CD4-positive, alpha-beta T cell treated with Interleukin-6 for 4 hours (primary cell): ENCODE data around the gene ACTN2.
"Not testable (repeated sequence)": the region's sequence is repeated elsewhere in the genome, so short reads cannot be mapped to it uniquely, and the experiment has no call there.

Experiments
- DNase-seq: peaks from one replicate; pipeline ENCODE4 v3.0.0-alpha.2; 2020; ENCODE audit warnings: mixed read lengths

ACTN2 gene

DNA sequence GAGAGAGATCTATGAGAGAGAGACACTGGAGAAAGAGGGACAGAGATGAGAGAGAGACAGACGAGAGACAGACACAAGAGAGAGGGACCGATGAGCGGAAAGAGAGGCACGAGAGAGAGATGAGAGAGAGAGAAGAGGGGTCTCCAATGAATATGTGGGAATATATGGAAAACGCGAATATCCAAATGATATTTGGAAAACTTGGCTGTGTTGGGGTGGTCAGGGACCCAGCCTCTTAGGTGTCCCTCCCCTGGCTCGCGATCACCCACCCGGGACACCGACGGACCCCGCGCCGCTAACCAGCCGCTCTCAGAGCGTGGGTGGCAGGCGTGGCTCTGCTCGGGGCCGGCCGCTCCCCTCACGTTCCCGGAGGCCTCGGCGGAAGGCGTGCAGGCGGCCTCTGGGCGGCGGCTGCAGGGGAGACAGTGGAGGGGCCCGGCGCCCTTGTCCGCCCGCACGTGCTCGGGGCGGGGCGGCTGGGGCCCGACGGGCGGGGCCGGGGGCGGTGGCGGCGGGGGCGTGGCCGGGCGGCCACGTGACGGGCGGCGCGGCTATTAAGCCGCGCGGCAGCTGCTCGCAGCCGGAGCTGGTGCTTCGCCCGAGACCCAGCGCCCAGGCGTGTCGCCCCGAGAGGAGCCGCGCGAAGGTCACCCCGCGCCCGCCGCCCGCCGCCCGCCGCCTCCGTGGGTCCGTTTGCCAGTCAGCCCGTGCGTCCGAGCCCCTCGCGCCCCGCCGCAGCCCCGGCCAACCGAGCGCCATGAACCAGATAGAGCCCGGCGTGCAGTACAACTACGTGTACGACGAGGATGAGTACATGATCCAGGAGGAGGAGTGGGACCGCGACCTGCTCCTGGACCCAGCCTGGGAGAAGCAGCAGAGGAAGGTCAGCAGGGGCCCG lies at the start of gene ACTN2:
ACTN2 (plus strand) TSS at position 583 of the 898 bp plus-strand sequence; CDS start at position 758, 175 bp downstream.
- peak; percentile 55 for DNase-seq

DNA sequence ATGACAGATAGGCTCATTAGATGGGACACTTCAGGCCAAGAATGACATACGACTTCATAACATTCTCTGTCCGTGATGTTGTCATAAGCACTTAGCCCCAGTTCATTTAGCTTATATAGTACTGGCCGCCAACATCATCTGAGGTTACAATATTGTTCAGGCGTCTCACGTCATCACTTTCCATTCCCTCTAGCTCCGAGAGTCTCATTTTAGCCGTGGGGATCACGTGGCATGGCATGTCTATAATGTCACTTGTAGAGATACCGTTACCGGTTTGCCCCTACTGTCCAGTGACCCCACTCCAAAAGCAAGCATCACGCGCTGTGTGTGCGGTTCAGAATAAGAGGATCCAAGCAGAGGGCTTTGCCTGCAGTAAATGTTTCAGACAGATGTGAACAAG lies 47.4 kb upstream of the ACTN2 start:
- DNase-seq: no peak

DNA sequence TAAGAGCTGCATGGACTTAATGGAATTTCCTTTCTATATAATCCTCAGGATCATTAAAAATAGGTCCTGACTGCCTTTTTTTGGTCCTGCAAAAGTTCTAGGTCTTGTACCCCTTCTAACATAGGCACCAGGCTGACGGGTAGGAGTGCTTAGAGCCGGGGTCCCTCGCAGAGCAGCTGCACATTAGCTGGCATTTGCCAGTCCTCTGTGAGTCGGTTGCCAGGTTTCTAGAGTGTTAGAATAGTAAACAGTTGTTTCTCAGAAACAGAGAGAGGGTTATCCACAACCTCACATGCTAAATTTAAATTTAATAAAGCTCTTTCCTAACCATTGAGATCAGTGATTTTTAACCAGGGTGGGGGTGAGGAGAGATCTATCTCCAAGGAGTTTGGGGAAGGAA lies 46.6 kb upstream of the ACTN2 start:
- no peak for DNase-seq

DNA sequence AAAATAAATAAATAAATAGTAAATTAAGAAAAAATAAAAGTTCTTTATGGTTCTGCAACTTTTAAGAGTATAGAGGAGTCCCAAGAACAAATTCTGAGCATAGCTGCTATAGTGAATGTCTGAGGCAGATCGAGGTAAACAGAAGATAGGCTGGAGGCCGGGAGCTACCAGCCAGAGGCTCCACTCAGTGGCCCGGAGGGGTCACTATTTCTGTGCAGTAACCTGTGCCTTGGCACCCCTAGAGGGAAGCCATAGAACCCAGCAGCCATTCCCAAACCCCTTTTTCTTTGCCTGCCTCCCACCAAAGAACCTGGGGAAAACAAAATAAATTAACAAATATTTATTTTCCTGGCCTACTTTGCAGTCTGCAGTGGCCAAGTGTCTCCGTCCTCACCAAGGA lies 43.5 kb upstream of the ACTN2 start:
- DNase-seq: no peak

DNA sequence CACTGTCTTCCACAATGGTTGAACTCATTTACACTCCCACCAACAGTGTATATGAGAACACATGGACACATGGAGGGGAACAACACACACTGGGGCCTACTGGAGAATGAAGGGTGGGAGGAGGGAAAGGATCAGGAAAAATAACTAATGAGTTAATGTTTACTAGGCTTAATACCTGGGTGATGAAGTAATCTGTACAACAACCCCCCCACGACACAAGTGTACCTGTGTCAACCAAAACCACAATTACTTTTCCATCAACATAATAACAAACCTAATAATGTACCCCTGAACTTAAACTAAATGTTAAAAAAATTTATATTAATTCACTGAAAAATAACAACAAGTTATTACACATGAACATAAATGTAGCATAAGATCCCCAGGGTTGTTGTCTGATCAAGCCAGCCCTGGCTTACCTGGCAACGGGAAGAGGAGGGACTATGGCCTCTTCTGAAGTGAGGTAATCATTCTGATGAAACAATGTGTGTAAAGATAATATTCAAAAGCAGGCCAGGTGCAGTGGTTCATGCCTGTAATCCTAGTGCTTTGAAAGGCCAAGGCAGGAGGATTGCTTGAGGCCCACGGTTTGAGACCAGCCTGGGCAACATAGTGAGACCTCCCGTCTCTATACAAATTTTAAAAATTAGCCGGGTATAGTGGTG lies 41.2 kb upstream of the ACTN2 start:
- no peak for DNase-seq

DNA sequence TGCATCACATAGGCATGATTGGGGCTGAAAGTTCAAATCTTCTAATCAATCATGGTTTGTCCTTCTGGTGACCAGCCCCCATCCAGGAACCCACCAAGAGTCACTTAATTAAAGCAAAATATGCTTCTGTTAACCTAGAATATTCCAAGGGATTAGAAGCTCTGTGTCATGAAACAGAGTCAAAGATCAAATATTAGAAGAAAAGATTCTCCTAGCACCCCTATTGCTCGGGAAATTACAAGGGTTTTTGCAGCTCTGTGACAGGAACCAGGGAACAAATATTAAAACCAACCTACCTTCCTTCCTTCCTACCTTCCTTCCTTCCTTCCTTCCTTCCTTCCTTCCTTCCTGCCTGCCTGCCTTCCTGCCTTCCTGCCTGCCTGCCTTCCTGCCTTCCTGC lies 31.8 kb upstream of the ACTN2 start:
- DNase-seq: no peak

DNA sequence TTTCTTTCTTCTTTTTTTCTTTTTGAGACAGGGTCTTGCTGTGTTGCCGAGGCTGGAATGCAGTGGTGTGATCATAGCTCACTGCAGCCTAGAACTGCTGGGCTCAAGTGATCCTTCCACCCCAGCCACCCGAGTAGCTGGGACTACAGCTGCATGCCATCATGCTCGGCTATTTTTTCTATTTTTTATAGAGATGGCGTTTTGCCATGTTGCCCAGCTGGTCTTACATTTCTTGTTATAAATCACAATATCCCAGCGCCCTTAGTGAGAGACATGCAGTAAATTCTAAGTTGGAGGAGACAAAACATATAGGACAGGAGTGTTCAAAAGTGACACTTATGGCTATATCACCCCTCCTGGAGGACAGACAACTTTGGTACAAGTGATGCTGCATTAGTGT lies 31.3 kb upstream of the ACTN2 start:
- no peak for DNase-seq

DNA sequence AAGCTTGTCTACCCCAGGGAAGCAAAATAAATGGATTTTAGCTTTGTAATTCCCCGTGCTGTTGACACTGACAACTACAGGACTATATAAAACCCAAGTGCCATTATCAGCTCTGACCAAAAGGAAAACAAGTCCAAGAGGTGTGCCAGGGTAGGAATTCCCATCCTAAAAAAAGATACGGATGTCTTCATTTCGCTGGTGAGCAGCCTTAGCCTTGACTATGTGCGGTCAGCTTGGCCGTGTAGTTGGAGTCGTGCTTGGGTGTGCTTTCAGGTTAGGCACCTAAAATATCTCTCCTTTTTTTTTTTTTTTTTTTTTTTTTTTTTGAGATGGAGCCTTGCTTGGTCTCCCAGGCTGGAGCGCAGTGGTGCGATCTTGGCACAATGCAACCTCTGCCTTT lies 28.9 kb upstream of the ACTN2 start:
- no peak for DNase-seq

DNA sequence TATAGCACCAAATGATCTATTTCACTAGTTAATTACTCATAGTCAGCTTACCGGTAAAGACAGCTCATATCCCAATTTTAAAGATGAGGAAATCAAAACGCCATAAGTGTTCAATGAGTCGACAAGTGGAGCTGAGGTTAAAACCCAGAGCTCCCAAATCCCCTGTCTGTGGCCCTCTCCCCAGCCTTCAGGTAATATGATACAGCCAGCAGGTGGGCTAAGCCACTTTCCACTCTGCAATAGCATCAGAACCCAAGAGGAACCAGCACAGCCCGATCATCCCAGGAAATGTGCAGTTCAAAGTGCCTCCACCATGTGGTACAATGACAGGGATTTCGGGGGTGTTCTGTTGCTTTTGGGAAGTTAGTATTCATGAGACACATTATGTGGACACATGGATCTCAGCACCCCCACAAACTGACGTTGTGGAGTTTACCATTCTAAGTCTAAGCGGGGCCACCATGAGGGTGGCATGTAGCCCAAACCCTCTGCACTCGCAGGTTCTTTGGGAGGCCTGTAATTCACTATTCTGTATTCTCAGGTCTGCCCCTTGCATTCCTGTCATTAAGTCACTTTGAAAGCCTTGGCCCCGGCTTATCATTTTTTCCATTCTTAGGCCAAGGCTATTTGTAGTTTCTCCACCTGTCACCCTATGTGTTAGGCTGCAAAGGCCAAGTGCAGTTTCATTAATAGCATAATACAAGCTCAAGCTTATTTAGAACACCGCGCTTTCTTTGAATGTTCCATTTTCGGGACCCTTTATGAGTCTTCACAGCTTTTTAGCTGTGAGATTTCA lies 26.3 kb upstream of the ACTN2 start:
- DNase-seq: no peak

DNA sequence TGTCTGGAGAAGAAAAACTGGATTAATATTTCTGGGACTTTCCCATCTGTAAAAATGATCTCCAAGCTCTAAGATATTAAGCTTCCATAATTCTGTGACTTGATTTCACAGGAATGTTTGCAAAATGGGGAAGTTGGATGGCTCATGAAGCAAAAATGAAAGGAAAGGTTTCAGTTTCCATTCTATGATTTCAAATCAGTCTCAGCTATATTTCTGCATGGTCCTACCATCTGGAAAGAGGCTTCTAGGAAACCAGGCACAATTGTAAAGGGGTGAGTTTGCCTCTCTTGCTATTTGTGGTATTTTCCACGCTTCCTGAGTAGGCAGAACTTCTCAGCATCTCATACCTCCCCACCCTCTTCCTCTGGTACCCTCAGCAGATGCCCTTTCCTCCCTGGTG lies 22.4 kb upstream of the ACTN2 start:
- no peak for DNase-seq

DNA sequence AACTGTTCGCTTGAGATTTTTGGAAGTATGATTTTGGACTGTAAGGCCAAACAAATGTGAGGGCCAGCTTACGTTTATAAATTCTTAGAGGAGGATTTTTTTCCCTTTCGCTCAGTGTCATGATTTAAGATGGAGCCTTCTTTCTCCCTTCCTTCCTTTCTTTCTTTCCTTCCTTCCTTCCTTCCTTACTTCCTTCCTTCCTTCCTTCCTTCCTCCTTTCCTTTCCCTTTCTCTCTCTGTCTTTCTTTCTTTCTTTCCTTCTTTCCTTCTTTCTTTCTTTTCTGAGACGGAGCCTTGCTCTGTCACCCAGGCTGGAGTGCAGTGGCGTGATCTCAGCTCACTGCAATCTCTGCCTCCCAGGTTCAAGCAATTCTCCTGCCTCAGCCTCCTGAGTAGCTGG lies 17.4 kb upstream of the ACTN2 start:
- not testable (repeated sequence) for DNase-seq

DNA sequence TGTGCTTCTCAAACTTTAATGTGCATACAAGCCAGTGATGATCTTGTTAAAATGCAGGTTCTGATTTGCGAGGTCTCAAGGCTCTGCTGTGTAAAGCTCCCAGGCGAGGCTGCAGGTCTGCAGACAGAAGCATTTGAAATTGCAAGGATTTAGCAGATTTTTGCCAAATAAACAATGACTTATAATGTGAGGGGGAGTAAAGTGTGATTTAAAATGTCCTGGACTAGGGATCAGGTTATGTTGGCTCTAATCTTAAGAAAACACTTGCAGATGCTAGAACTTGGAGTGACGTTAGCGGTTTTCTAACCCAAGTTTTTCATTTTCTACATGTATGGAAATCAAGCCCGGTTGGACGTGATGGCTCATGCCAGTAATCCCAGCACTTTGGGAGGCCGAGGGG lies 16.2 kb upstream of the ACTN2 start:
- DNase-seq: no peak

DNA sequence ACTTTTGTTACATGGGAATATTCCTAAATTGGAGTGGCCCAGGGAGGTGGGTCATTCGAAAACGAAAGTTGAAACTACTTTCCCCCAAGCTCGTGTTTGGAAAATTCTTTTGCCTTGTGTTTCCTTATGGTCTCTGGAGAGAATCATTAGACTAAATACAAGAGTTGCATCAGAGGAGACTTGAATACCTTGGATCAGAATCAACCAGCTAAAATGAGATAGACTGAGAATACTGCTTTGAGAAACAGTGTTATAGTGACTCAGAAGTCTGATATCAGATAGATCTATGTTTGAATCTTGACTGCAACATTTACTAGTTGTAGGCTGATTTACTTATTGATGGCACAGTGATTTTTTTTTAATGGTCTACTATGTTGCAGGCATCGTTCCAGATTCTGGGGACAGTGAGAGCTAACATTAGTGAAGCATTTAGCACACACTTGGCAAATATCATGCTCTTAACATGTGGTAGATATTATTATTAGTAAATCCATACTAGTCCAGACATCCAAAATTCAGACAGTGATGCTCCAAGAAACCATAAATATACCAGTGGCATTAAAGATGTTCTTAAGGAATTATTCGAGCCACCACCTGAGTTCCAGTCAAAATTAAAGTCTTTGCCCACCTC lies 12.9 kb upstream of the ACTN2 start:
- DNase-seq: no peak

DNA sequence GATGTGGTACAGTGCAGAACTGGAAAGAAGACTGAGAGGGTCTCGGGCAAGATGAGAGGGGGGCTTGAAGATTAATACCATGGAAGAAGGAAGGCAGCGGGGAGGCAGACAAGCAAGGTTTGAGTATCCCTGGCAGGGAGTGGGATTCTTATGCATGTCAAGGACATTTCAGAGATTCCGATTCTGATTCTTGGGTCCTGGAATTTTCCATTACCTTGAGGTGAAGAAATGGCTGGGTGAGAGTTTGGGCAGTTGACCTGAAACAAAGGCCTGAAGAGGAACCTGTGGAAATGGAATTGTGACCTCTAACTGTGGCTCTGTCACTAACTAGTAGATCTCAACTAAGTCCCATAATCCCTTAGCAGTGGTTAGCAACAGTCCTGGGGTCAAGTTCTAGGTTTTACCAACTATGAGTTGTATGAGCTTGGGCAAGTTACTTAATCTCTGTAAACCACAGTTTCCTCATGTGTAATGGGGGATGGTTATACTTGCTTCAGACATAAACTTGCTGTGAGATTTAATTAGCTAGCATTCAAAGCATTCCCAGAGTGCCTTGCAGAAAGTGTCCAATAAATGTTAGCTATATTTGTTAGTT lies 8.6 kb upstream of the ACTN2 start:
- no peak for DNase-seq

DNA sequence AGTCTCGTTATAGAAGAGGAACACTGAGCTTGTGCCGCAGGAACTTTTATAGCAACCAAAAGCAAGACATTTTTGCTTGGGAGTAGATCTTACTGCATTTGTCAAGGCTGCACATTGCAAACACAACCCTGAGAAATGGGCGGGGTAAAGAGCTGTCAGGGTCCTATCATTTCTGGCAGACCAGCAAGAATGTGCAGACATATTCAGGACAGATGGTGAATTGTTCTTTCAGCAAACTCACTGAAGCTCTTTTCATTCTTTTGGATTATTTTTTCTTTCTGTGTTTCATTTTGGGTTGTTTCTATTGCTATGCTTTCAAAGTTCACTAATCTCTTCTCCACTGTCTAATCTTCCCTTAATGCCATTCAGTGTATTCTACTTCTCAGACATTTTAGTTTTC lies 5.1 kb upstream of the ACTN2 start:
- DNase-seq: no peak

DNA sequence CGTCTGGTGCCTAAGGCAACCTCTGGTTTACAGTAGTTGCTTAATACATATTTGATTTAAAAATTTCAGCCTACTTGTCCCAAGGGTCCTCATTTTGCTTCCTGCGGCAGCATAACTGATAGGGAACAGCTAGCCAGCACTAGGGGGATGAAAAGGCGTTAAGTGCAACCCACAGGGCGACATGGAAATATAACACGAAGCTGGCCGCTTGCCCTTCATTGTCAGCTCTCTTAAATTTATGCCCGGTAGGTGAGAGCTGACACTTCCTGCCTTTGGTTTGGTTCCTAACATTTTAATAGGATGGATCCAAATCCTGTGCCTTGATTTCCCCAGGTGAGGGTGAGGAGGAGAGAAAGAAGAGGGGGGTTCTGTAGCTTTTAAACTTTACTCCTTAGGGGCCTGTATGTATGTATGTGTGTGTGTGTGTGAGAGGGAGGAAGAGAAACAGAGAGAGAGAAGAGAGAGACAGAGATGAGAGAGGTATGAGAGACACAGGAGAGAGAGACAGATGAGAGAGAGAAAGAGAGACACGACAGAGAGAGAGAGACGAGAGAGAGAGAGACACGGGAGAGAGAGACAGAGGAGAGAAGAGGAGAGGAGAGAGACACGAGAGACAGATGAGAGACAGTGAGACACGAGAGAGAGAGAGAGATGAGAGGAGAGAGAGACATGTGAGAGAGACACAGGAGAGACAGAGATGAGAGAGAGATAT lies 938 bp upstream of the ACTN2 start:
- no peak for DNase-seq

DNA sequence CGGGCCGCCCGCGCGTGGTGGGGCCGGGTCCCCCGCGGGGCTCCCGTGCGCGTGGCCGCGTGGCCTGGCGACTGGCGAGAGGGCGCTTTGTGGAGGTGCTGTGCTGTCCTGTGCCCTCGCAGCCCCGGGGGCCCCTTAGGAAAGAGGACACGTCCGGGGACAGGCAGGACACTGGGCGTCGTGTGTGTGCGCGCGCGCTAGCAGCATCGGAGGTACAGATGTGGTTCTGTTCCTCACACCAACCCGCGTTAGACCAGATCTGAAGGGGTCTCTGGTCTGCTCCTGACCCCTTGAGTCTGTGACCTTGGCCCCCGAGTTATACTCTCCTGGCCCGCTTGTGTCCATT lies 489 bp downstream of the ACTN2 start:
- no peak for DNase-seq

DNA sequence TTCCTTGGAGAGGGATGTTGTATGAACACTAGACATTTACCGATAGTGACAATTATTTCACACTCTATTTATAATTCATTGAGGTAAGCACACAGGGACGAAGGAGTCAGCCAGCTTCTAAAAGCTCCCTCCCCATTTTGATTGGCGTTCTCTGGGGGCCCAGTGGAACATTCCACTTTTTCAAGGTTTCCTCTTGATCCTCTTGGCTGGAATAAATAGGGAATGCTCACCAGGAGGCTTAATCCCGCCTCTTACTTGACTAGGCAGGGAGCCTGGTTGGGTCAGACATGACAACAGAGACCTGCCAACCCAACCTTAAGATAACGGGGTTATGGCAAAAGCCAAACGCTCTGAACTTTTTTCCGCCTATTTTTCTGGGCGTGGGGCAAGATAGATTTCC lies 974 bp downstream of the ACTN2 start:
- DNase-seq: no peak

DNA sequence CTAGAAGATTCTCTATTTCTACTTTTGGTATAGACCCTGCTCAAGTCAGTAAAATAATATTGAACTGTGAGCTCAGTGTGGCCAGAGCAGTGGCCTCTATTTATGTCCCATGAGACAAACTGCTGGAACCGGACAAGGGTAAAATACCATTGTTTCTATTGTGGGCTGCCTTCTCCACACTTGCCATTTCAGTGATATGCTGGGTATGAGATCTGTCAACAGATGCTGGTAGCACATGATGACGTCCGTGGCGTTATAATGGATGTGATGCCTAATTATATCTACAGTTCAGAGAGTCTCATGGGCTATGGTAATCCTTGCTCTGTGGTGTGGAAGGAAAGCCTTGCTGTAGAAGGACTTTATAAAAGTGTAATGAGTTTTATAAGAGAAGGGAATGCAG lies 2.4 kb downstream of the ACTN2 start:
- no peak for DNase-seq

DNA sequence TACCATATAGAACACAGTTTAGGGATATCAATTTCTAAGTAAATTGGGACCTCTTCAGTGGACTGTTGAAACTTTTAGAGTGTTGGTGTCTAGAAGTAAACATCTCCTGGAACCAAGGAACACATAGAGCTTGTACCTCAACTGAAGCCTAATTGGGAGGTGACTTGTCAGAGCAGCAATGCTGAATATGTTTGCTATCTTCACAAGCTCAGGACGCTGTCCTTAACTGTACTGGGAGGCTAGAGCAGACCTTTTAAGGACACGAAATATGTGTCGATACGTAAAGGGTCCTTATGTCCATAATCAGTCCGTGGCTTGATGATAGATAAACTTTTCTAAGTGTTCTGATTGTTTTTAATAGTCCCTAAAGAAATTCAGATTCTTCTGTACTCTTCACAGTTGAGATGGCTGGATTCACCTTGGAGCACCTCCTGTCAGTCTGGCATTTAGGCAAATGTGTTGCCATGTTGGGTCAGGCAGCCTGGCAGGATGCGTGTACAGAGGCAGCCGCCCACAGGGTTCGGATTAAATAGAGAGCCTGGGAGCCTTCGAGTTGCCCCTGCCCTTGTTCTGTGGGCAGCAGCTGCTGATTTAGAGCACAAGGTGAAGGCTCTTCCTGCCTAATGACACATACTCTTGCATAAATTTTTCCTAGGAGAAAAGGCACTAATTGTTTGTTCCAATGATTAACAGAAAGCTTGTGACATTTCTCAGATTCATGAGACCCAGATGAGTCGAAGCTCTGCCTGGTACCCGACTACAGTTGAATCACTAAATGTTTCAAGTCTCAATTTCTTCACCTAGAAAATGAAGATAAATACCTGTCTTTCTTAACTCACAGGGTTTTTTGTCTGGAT lies 3.6 kb downstream of the ACTN2 start:
- DNase-seq: no peak

DNA sequence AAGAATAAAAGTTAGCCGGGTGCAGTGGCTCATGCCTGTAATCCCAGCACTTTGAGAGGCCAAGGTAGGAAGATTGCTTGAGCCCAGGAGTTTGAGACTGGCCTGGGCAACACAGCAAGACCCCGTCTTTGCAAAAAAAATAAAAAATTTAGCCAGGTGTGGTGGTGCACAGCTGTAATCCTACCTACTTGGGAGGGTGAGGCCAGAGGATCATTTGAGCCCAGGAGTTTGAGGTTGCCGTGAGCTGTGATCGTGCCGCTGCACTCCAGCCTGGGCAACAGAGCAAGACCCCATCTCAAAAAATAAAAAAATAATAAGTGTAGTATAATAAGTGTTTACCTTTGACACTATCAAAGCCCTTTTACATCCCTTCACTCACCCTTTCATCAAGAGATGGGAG lies 5.0 kb downstream of the ACTN2 start:
- DNase-seq: no peak
